GM10847 (cell line): ENCODE results near the gene MYO5C.

Experiments used
- POLR2A ChIP-seq: IDR thresholded peaks from 2 replicates; pipeline ENCODE4 v1.6.1; 2011; ENCODE audit not compliant: insufficient read length; ENCODE audit errors: extremely low read depth

MYO5C gene

DNA sequence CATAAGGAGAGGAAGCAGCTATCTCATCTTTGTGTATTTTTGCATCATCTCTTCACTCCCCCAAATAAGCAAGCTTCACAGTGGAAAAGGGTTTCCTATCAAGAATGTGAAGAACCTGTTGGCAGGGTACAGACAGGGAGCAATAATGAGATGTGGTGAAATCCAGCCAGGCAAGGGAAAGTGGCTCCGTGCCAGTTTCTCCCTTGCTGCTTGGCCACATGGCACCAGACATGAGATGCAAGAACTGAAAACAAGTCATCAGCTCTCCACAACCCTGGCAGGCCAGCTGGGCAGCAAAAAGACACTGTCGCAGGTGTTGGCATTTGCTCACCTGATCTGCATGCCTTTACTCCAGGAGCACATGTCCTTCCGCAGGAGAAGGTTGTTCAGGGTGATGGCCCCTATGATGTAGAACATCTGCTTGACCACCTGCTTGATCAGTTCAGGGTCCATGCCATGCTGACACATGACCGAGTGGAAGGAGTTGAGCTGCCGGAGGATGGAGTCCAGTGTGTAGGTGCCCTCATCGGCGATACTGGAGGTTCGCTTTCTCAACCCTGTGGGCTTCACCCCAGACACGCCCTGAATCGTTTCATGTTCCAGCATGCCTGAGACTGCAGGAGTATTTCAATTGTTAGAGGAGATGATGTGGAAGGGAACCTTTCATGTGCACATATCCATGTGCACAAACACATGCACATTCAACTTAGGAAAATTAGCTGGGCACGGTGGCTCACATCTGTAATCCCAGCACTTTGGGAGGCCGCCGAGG lies 23.3 kb upstream of the MYO5C start:
- TF ChIP-seq POLR2A, result no peak

DNA sequence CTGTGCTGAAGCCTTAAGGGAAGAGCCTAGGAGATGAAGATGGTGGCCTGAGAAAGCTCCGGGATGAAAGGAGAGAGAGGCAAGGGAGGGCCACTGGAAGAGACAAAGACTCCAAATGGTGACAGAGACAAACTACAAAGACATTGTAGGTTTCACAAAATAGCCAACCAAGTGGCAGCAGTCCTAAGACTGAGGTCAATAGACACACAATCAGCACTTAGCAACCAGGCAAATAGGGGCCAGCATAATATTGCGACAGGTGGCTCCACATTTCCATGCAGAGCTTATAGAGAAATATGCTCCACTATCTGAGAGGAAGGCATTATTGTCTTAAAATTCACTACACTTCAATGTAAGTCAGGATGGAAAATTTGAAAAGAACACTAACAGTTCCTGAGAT lies 22.1 kb upstream of the MYO5C start:
- TF ChIP-seq POLR2A, result no peak

DNA sequence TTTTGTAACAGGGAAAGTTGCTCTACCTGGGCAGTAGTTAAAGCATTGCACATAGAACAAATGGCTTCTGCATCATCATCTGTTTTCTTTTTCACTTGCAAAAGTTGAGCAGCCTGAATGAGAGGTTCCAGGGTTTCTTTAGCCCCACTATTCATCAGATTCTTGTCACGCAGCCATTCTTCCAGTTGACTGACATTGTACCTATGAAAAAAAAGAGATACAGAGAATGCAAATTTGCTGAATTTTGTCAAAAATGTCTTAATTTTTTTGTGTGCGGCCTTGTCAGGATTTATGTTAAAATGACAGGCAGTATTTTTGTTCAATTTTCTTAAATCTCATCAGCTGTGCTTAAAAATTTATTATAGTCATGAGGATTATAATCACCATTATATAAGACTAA lies 21.4 kb upstream of the MYO5C start:
- no peak for TF ChIP-seq POLR2A

DNA sequence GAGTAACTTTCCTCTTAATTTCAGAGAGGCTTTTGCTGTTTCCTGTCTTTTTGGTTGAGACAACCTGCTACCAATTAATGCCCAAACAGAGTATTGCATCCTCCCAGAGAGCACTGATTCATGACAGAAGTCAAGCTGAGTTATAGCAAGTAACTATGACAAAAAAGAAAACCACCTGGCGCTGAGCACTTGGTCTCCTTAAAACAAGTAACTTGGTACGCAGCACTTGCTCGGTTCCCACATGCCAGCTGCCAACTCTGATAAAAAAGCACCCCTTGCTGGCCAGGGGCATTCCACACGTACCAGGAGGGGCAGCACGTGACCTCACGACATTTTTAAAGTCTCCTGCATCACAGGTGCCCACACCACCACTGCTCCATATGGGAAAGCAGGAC lies 13.5 kb upstream of the MYO5C start:
- TF ChIP-seq POLR2A, result no peak

DNA sequence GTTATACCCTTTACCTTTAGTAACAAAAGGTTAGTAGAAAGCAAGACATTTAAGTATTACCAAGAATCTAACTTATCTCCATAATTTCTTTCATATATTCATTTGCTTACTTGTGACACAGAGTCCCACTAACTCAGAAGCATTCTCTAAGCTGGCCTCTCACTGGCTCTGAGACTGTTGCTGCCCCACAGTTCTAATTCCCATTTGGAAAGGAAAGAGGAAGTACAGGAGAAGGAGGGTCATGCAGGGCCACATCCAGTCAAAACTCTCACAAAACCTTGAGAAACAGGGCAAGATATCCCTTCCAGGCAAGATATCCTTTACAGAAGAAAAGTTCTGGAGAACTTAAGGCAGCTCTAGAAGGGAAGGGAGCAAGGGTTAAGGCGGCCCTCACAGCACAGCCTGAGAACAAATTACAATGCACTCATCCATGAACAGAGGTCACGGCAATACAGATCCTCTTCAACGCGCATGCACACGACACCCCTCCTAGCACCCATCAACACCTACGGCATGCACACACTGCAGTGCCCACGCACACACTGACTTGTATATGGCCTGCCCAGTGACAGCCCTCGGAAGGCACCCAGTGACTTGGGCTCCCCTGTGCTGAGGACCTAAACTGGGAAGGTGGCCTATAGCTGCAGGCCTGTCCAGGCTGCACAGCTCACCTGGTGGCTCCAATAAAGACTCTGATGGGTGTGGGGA lies 13.0 kb upstream of the MYO5C start:
- no peak for TF ChIP-seq POLR2A

DNA sequence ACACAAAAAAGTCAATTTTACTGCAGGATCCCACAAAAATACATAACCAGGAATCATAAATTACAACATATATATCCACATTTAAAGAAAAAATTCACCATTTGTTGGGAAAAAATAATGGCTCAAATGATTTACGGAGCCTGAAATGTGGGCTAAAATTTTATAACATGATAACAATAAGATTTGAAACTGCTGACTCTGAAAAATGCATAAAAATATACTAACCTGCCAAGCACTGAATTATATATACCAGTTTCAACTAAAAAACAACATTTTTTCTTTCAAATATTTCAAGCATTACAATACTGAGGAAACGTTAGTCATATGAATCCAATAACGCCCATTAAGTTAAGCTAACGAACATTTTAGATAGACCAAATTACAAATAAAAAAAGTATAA lies 12.2 kb upstream of the MYO5C start:
- no peak for TF ChIP-seq POLR2A

DNA sequence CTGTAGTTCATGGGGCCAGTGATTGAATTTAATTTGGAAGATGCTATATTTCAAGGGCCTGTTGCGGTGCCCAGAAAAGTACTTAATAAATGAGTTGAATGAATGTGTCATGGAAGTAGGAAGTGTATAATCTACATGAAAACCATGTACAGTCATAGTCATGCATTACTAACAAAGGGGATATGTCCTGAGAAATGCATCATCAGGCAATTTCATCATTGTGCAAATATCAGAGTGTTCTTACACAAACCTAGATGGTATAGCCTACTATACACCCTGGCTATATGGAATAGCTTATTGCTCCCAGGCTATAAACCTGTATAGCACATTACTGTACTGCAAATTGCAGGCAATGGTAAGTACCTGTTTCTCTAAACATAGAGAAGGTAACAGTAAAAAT lies 10.7 kb upstream of the MYO5C start:
- no peak for TF ChIP-seq POLR2A

DNA sequence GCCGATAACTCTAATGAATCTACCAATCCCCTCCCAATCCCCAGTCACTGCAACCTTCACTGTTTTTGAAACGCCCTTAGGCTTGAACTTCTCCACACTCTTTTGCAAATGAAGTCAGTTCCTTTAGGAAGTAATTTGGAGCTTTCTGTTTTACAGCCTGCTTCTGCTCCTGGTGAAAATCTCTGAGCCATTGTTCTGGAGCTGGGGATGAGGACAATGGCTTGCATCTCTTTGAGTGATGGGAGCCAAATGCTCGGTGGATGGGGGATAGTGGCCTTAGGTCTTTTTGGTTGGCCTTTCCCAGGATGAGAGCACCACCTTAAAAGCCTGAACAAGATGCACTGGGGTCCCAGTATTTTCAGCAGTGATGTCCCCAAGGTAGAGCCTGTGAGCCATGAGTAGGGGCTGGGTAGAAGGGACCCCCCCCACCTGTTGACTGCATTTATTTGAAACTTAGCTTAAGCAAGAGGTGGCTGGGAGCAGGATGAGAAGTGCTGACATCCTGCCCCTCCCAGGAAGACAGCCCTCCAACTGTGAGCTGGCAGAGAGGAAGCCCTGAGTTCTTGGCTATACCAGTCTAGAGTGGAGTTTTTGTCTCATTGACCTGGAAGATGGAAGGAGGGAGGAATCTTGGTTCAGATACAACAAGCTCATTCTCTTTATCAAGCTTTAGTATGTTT lies 7.6 kb upstream of the MYO5C start:
- TF ChIP-seq POLR2A, result no peak

DNA sequence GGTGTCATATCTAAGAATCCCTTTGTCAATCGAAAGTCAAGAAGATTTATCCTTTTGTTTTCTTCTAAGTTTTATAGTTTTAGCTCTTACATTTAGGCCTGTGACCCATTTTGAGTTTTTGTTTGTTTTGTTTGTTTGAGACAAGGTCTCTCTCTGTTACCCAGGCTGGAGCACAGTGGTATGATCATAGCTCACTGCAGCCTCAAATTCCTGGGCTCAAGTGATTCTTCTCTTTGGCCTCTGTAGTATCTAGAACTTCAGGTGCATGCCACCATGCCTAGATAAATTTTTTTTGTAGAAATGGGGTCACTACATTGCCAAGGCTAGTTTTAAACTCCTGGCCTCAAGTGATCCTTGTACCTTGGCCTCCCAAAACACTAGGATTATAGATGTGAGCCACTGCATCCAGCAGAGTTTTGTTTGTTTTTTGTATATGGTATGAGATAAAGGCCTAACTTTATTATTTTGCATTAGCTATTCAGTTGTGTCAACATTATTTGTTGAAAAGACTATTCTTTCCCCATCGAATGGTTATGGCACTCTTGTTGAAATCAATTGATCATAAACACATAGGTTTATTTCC lies 5.8 kb upstream of the MYO5C start:
- TF ChIP-seq POLR2A, result no peak

DNA sequence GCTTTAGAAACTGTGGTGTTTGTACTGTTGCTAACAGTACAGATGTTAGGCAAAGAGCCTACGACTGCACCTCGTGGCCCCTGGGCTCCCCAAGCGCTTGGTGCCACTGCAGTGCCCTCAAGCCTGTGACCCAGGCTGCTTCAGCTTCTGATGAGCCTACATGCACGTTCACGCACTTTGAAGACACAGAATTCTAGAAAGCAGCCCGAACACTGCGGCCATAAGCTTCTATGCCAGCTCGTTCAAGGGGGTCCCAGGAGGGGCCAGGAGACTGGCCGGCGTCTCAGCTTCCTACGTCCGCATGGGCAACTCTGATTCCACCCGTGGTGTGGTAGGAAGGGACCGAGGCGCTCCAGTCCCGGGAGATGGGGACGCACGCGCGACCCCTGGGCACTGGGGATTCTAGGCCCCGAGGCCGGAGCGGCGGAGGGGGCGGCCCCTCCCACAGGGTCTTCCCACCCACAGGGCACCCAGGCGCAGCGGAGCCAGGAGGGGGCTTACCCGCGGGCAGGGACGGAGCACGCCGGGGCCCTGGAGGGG lies 653 bp downstream of the MYO5C start:
- TF ChIP-seq POLR2A, result no peak

DNA sequence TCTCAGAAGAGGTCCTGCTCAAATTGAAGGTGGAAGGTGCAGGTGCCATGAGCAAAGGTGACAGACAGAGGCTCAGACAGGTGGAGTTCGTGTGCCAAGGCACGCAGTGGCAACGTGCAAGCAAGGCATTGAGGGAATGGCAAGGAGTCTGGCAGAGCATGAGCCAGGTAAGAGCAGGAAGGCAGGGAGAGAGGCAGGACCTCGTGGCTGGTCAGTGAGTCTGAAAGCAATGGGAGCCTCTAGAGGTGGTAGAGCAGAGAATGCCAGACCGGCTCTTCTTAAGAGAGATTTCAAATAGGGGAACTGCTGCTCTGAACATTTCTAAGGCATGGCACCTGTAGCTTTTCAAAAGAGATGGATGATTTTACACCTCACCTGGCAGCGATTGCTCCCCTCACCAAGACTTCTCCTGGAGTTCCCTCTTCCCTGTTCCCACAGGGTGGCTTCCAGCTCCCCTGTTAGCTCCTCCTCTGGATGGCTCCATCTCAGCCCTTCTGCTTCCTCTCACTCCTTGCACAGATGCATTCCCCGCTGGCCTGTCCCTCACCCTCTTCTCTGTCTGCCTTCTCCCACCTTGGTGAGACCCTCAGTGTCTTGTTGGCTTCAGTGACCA lies 2.7 kb downstream of the MYO5C start:
- TF ChIP-seq POLR2A, result no peak

DNA sequence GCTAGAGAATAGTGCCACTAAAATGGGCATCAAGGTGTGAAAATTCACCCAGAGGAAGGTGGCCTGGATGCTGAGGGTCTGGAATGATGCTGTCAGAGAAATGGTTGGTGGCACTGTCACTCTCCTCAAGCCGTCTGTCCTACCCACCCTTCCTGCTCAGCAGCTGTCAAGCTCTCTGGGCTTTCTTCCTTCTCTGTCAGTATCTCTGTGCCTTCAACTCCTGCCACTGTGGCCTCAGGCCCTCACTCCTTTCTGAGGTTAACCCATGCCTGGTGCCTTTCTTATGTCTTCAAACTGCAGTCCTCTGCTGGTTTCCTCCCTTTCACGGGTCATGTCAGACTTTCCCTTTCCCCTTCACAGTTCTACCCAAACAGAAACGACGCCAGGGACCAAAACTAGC lies 4.4 kb downstream of the MYO5C start:
- TF ChIP-seq POLR2A, result no peak

DNA sequence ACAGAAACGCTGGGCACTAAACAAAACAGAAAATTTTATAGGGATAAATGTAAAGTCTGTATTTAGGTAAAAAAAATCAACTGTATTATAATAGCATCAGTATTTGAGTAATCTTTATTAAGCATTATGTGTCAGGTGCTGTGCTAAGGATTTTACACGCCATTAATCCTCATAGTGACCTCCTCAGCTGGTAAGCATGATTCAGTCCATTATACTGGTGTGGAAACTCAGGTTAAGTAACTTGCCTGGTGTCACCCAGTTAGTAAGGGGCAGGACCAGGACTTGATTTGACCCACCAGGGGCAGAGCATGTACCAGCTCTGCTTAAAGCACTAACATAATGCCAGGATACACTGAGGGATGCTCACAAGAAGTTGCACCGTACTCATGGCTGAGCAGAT lies 4.8 kb downstream of the MYO5C start:
- no peak for TF ChIP-seq POLR2A

DNA sequence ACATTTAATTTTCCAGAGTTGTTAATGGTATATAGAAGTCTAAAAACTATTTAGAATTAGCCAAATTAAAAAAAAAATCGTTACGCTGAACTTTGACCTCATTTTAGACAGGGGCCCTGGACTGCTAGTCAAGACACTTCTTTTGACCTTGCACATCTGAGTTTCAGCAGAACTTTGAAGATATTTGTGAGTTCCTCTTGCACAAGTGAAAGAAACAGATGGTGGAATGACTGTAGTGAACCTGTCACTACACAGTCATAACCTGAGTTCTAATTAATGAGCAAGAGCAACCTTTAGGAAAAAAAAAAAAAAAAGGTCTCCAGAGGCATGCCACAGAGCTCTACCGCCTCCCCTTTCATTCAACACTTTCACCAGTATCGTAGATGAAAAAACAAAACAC lies 5.3 kb downstream of the MYO5C start:
- no peak for TF ChIP-seq POLR2A

DNA sequence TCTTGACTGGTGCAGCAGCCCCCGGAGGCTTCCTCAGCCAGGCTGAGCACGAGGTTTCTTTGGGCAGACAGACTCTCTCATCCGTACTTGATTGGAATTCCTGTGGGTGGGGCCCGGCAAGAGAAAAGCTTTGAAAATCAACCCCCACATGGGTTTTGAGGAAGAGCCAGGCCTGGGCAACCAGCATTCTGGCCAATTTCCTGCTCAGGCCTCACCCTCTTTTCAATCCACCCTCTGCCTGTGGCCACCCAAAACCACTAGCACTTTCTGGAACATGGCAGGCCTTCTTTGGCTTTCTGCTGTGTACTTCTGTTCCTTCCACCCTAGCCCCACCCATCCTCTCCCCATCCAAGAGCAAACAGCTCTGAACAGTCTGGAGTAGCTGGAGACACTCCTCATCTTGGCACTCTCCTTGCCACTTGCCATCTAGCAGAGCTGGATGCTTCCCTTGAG lies 5.9 kb downstream of the MYO5C start:
- TF ChIP-seq POLR2A, result no peak

DNA sequence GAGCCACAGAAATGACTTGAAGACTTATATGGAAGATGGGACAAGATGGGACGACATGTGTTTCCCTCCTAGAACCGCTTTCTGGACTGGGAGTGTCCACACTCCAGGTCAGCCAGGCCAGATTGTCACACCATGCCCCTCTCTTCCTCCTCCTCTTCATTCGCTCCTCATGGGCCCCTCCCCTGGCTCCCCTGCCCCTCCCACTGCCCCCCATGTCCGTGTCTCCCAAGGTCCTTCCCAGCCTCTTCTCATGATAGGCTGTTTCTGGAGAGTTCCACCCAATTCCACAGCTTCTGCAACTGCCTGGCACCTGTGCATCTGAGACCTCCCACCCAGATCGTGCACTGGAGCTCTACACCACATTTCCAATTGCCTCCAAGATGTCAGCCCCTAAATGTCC lies 6.6 kb downstream of the MYO5C start:
- no peak for TF ChIP-seq POLR2A
